ENCODE results near the gene MBNL2. TPM values are rescaled to one million over a fixed set of nuclear protein-coding genes. Genes with fewer than 3 reads are reported as not detected.
A peak's percentile ranks its signal among the peaks of the same experiment; 100 is the strongest.

The MBNL2 gene
- total and polyA plus RNA-seq, 2 of the 4 experiments (the other 2 are of a cell fraction) = 26.9 to 103 TPM

GRCh38 chr13:97435323-97435722, 213.2 kb downstream of the MBNL2 start (continued):
- TF ChIP-seq USF2 (IDR thresholded peaks at IDR 0.05; ENCODE audit: low read depth, low read length) (no peak), ELK1 (IDR thresholded peaks at IDR 0.05; ENCODE audit: borderline replicate concordance, low read depth, low read length) (no peak), RAD21 (IDR thresholded peaks at IDR 0.05; ENCODE audit: low read length) (no peak)

GRCh38 chr13:97435794-97436193, 213.7 kb downstream of the MBNL2 start:
- peak overlapping the region; percentile 32 for H2BK5ac ChIP-seq (ENCODE audit: low read depth, low read length, poor library complexity, severe bottlenecking)
- intact Hi-C loops (cut with micrococcal nuclease) = loop anchor here (1.0 to 10.0 kb wide), 5 partner anchors 109 to 365 kb away; no protein-coding TSS in a partner anchor
- TF ChIP-seq BHLHE40 (IDR thresholded peaks at IDR 0.05; ENCODE audit: low read depth, low read length) (no peak), RAD21 (IDR thresholded peaks at IDR 0.05; ENCODE audit: low read length) (no peak), MXI1 (IDR thresholded peaks at IDR 0.05; ENCODE audit: borderline replicate concordance, low read depth, low read length) (no peak), RFX5 (IDR thresholded peaks at IDR 0.05; ENCODE audit: low read depth, low read length) (no peak), MAZ (IDR thresholded peaks at IDR 0.05; ENCODE audit: borderline replicate concordance, low read depth, low read length) (no peak), CHD1 (IDR thresholded peaks at IDR 0.05; ENCODE audit: low read depth, low read length) (no peak), CTCF (conservative IDR thresholded peaks at IDR 0.05; ENCODE audit: low read depth, low read length) (no peak), RCOR1 (IDR thresholded peaks at IDR 0.05; ENCODE audit: insufficient replicate concordance, low read length) (no peak), MAFK (IDR thresholded peaks at IDR 0.05; ENCODE audit: low read depth, low read length) (no peak), ELK1 (IDR thresholded peaks at IDR 0.05; ENCODE audit: borderline replicate concordance, low read depth, low read length) (no peak)

More at GRCh38 chr13:97435794-97436193, 213.7 kb downstream of the MBNL2 start:
- Histone ChIP-seq H3K4ac (ENCODE audit: low read depth, low read length) (no peak overlapping the region), H3K9me1 (ENCODE audit: insufficient read depth, low read length) (peaks cover 5% of the 10 kb centered on the region; the same call in 1 of the 2 replicates), H4K8ac (ENCODE audit: low read depth in 2 of 2, low read length in 2 of 2) (no peak overlapping the region), H2BK20ac (ENCODE audit: low read depth, low read length) (no peak overlapping the region), H3K9me3 (ENCODE audit: control insufficient read depth, insufficient read depth, low read length) (no peaks in the 10 kb centered on the region), H4K91ac (ENCODE audit: insufficient read depth, low read depth, low read length) (no peak overlapping the region), H3K27ac (ENCODE audit: insufficient read depth, low read length) (peak overlapping the region; percentile 5; the same call in 1 of the 2 replicates), H2AK9ac (replicated peaks; ENCODE audit: low read depth, low read length, poor library complexity) (no peak overlapping the region), H4K5ac (ENCODE audit: low read depth, low read length) (no peak overlapping the region), H3K79me1 (ENCODE audit: low read depth in 1 of 2, low read length in 2 of 2) (peaks cover 22 to 51% of the 10 kb centered on the region in 2 experiments), H2BK120ac (ENCODE audit: low read depth, low read length) (no peak overlapping the region), H3K23ac (ENCODE audit: low read depth, low read length) (peak overlapping the region; percentile 29; the same call in 1 of the 2 replicates), H2AK5ac (ENCODE audit: low read depth, low read length) (no peak overlapping the region), H3K56ac (ENCODE audit: extremely low read depth, insufficient read depth, low read length) (no peak overlapping the region), H3K4me1 (ENCODE audit: control insufficient read depth, insufficient read depth, low read length) (peaks cover 4% of the 10 kb centered on the region; the same call in 1 of the 2 replicates), H3K14ac (replicated peaks; ENCODE audit: low read depth, low read length) (peak overlapping the region; percentile 87), H2AFZ (replicated peaks; ENCODE audit: low read length, poor library complexity) (no peak overlapping the region), H2BK15ac (ENCODE audit: low read depth, low read length) (no peak overlapping the region), H3K27me3 (ENCODE audit: control insufficient read depth, insufficient read depth, low read length) (no peaks in the 10 kb centered on the region), H3K9ac (ENCODE audit: low read depth, low read length) (peak overlapping the region; percentile 55; the same call in 1 of the 2 replicates), H4K20me1 (ENCODE audit: insufficient read depth, low read length) (peaks cover 13% of the 10 kb centered on the region), H3K36me3 (ENCODE audit: control insufficient read depth, insufficient read depth, low read length) (no peaks in the 10 kb centered on the region), H3K4me2 (ENCODE audit: low read depth, low read length) (peak overlapping the region; percentile 92), H3K18ac (ENCODE audit: low read depth, low read length) (no peak overlapping the region), H3K4me3 (ENCODE audit: insufficient read depth, low read depth, low read length) (peak overlapping the region; percentile 70)
- in situ Hi-C loops (cut with MboI; ENCODE audit: low sequenced_read_pairs) = no loop called here
- no peak for DNase-seq
- POLR2A ChIA-PET (ENCODE audit: unreplicated experiment) = interaction anchor here (0.6 kb wide), 1 partner anchor 1382 kb away, joined by 12 read pairs; no protein-coding TSS in a partner anchor
- no peak for ATAC-seq (ENCODE audit: low read depth)
- no CpG with 5 or more reads among the region's 5 CpGs for WGBS, 2 experiments (ENCODE audit: extremely low coverage in 2 of 2, insufficient read length in 1 of 2)
- no TSS peak for BruUV-seq (replicated peaks)
- CTCF ChIA-PET = no interaction called here
- dilution Hi-C loops (cut with HindIII; ENCODE audit: low sequenced_read_pairs, unreplicated experiment) = no loop called here

Measured in IMR-90 (cell line).